Measurements from ENCODE around the gene HLA-DRB5. TPM values are rescaled to one million over a fixed set of nuclear protein-coding genes. Genes with fewer than 3 reads are reported as not detected.
"Not testable (repeated sequence)": the region's sequence is repeated elsewhere in the genome, so short reads cannot be mapped to it uniquely, and the experiment has no call there.

Gene HLA-DRB5
- total and polyA plus RNA-seq, 2 of the 8 experiments (the other 6 are each of a cell fraction or from before 2014, with no cell fraction given): 0.83 to 1.4 TPM

DNA sequence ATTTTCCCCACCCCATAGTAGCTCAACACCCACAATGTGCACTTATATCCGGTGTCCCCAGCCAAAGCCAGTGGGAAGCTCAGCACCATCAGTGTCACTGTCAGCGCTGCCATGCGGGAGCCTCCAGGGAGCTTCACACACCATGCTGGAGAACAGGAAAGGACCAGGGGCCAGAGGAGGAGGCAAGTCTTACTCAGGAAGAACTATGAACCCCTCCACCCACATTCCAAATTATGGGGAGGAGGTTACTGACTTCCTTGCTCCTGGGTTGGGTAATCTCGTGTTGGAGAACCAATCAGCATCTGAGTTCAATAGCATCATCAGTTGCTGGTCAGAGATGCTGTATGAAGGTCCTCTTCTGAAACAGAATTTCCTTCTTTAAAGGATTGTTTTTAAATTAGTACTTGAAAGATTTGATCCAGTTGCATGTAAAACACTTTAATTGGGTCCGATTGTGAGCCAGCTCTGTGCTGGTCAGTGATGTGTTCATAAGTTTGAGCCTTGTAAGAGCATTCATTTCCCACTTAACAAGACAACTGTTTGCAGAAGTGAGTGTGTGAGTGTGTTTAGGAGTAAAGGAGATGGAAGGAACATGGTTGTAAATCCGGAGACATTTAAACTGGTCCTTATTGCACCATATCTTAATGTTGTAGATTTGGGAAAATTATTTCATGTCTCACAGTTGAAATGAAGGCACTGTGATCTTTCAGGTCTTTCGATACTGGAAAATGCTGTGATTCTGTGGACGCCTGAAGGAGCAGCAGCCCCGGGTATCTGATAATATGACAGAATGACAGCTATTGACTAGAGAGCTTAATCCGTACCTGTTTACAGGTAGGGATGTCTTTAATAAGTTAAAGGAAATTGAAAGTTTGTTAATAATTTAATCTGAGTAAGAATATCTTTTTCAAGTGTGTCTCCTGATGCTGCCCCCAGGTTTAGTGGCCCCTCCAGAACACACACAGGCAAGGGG lies 56.4 kb downstream of the HLA-DRB5 start:
- H2BK120ac ChIP-seq (replicated peaks; ENCODE audit: low read depth, low read length); H2AK5ac ChIP-seq (ENCODE audit: low read depth, low read length); H3K79me1 ChIP-seq (ENCODE audit: low read depth, low read length); DNase-seq (ENCODE audit: low read depth in 1 of 2, low spot score in 2 of 2); H3K36me3 ChIP-seq (ENCODE audit: control insufficient read depth in 2 of 4, insufficient read depth in 4 of 4, low read length in 3 of 4); H3K9ac ChIP-seq (replicated peaks in 1 of 4; ENCODE audit: extremely low read depth in 1 of 4, low read depth in 3 of 4, low read length in 3 of 4); H3K4me2 ChIP-seq (ENCODE audit: insufficient read depth in 1 of 2, low read depth in 2 of 2, low read length in 2 of 2); POLR2A ChIA-PET (ENCODE audit: partially characterized antibody); H2BK15ac ChIP-seq (ENCODE audit: low read length); H3K9me3 ChIP-seq (ENCODE audit: insufficient read depth in 2 of 2, low read depth in 1 of 2, low read length in 1 of 2); H3K4ac ChIP-seq (replicated peaks; ENCODE audit: insufficient read length, low read depth, low read length); H3K23ac ChIP-seq (ENCODE audit: insufficient read length); H4K8ac ChIP-seq (ENCODE audit: extremely low read depth, insufficient read depth, low read length); H3K18ac ChIP-seq (ENCODE audit: extremely low read depth, low read length); H3K4me3 ChIP-seq (ENCODE audit: extremely low read depth in 1 of 4, insufficient read depth in 2 of 4, low read depth in 3 of 4, low read length in 4 of 4); H3K23me2 ChIP-seq (ENCODE audit: low read depth, low read length); H3K79me2 ChIP-seq (ENCODE audit: control insufficient read depth in 1 of 2, insufficient read depth in 2 of 2, low read length in 2 of 2); H3K27me3 ChIP-seq (replicated peaks in 1 of 4; ENCODE audit: control insufficient read depth in 3 of 4, extremely low read depth in 1 of 4, insufficient read depth in 3 of 4, low read length in 3 of 4); H2BK20ac ChIP-seq (ENCODE audit: low read length); H3K27ac ChIP-seq (ENCODE audit: low read depth, low read length); H4K20me1 ChIP-seq (replicated peaks in 1 of 2; ENCODE audit: control insufficient read depth in 1 of 2, insufficient read depth in 2 of 2, low read length in 2 of 2); H2BK12ac ChIP-seq (ENCODE audit: low read depth, low read length); H3K56ac ChIP-seq (replicated peaks; ENCODE audit: insufficient read length, low read depth, low read length); H4K5ac ChIP-seq (ENCODE audit: insufficient read length, low read depth, low read length); H3K14ac ChIP-seq (ENCODE audit: insufficient read length); H2BK5ac ChIP-seq (ENCODE audit: low read depth, low read length); H3K4me1 ChIP-seq (replicated peaks in 1 of 4; ENCODE audit: control insufficient read depth in 3 of 4, insufficient read depth in 4 of 4, low read length in 3 of 4); H4K91ac ChIP-seq (replicated peaks; ENCODE audit: insufficient read length, low read length): not testable (repeated sequence)
- CTCF ChIA-PET (ENCODE audit: partially characterized antibody): interaction anchor here (0.6 to 1.2 kb wide), 4 partner anchors 10 to 388 kb away, joined by 3 read pairs; no protein-coding TSS in a partner anchor
- 59% methylated on average over 10 of the region's 10 CpGs; no CpG with 5 or more reads in 1 of the 2 experiments for WGBS, 2 experiments (ENCODE audit: extremely low coverage in 1 of 2, insufficient coverage in 1 of 2, insufficient read length in 1 of 2, insufficient replicate concordance in 2 of 2, low coverage in 1 of 2, low lambda C conversion rate in 2 of 2, missing lambda C conversion rate in 1 of 2)
- H2AFZ ChIP-seq (ENCODE audit: low read length): peak overlapping the region; percentile 85
- FAIRE-seq: peak; percentile 95
- peak; percentile 63; the same call in 1 of the 2 replicates for TF ChIP-seq CREB1 (IDR thresholded peaks at IDR 0.05)
- TF ChIP-seq RFX5 (IDR thresholded peaks at IDR 0.05; ENCODE audit: borderline replicate concordance, low read depth, low read length): peak; percentile 94
